GM19193 (cell line): ENCODE results near the gene ST8SIA2.

Experiments
- POLR2A ChIP-seq: IDR thresholded peaks from 4 replicates; pipeline ENCODE4 v1.6.1; 2011; ENCODE audit not compliant: insufficient read depth, insufficient read length; ENCODE audit errors: extremely low read depth

ST8SIA2 gene

DNA sequence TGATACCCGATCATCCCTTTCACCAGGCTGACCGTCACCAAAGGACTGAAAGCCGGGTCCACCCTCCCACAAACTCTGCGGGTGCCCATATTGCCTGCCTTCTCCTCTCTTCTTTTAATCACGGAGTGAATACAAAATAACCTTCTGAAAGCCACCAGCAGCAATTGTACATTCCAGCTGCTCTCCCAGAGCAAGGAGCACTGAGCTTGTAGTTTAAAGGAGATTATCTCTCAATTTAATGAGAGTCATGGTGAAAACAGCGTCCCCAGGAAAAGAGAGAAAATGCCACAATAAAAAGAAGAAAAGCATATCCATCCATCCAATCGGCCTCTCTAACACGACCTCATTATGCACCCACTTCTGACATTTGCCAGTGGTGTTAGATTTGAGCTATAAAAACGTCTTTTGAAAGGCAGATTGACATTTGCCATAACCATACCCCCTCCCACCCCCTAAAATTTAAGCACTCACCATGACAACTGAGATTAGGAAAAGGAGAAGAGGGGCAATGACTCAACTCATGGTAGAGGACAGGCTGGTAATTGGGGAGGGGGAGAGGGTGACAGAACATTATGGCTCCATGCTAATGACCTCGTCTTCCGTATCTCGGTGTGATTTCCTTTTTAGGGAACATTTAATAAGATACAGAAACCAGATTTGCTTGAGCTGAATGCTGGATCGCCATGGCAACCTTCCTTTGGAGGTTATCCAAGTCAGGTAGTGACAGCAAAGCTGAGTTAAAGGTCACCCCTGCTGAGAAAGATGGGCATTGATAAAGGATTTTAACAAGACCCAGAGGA, 106.2 kb downstream of the ST8SIA2 start:
- no peak for TF ChIP-seq POLR2A

DNA sequence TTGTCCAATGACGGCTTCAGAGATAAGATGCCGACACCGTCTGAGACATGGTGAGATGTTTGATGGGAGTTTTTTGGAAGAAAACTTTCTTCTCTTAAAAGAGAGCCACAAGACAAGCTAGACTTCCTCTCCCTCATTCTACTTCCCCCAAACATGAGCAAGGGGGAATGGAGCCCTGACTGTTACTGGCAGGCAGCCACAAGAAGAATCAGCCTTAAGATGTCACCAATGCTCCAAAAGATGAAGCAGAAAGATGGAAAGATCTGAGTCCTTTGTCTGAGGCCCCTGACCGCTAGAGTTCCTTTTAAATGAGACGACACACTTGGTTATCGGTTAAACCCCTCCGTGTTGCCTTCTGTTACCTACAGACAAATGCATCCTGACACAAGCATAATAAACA, 108.7 kb downstream of the ST8SIA2 start:
- TF ChIP-seq POLR2A: no peak

DNA sequence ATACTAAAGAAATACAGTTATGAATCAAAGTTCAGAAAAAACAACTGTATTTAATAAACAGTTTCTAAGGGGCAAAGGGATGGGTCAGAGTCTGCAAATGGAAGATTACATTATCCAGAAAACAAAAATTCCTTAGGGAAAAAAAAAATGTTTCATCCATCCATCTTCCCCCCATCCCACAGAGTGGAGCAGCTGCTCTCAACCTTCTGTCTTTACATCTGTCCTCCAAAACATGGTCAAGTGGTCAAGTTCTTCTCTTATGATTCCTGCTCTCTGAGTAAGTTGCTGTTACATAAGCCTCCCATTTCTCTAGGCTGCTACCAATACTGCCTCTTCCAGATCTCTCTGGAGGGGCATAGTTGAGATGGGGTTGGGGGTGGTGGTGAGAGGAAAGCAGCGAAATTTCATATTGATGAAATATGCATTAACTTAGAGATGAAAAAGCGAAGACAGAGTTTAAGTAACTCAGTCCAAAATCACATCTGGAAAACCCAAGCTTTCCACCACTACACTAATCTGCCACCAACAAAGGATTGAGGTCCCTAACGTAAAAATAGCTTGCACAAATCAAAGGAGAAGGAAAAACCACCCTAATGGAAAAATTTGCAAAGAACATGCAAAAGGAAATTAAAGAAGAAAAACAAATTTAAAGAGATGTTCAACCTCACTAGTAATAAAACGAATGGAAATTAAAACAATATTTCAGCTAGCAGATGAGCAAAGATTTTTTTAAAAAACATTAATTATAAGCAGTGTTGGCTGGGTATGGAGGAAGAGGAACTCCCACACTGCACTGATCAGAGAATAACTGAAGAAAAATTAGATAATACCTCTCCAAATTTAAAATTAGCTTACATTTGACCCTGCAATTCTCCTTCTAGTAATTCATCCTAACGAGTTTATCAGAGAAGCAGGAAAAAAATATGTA, 109.5 kb downstream of the ST8SIA2 start:
- no peak for TF ChIP-seq POLR2A

DNA sequence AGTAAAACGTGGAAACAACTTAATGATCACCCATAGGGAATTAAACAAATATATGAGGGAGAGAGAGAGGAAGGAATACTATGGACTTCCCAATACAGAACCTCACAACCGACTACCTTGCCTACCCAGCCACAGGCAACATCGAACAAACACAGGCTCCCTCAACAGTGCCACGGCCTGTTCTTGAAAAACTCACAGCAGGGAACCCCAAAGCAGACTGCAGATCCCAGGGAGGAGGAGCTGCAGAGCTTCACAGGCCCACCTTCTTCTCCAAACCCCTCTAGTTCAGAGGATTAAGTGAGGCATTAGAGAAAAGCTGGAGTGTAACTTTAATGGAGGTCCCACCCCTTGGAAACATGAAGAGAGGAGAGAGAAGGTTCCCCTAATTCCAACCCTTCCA, 110.2 kb downstream of the ST8SIA2 start:
- TF ChIP-seq POLR2A: no peak

DNA sequence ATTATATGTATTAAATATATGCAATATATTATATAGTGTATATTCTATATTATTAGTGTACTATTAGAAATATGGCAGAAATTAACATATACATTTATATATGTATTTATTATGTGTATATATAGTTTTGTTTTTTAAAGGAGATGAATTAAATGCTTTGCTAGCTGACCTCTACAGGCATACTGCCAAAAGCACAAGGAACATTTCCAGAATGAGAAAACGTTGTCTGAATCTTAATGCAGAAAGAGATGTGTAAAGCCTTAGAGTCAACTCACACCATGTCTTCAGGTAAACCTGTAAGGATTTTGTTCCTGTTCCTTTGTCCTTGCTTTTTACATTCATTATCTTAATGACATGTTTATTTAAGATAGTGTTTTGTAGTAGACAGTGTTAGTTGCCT, 111.9 kb downstream of the ST8SIA2 start:
- TF ChIP-seq POLR2A: no peak

DNA sequence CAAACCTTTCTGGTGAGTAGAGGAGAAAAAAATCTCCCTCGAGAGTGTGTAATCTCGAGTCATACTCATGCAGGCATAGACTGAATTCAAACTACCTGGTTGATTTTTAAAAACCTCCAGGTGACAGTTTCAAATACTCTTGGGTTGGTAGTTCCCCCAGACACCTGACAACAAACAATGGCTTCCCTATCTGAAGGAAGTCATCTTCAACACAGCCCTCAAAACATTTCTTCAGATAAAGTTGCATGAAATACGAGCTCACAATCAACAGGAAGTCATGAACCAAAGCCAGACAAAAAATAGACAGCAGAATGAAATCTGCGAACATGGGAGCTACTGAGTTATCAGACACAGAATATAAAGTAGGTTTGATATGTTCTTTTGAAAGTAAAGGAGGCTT, 112.8 kb downstream of the ST8SIA2 start:
- no peak for TF ChIP-seq POLR2A

DNA sequence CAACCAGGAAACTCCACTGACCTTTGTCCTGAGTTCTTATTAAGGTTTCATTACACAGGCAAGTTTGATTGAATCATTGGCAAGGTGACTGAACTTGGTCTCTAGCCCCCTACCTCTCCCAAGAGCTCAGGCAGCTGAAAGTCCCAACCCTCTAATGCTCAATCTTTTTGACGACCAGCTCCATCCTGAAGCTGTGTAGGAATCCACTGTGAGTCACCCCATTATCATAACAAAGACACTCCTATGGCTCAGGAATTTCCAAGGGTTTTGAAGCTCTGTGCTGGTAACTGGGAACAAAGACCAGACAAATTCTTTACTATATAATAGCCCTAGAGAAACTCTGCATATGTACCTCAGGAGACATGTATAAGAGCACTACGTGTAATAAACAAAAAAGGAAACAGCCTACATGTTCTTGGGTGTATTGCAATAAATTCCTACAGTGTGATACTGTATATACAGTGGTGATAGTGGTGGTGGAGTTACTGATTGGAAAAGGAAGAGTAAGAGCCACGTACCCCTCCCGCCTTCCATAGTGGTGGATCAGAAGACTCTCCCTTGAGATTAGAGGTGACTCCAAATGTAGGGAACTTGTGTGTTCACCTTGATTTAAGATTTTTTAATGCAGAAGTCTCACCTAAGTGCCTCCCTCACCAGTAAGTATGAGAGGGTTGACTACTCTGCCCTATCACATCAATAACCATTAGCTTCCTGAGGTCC, 116.6 kb downstream of the ST8SIA2 start:
- TF ChIP-seq POLR2A: no peak
